ENCODE data around the gene FOXO3. TPM values are rescaled to one million over a fixed set of nuclear protein-coding genes. Genes with fewer than 3 reads are reported as not detected.

FOXO3 gene
- total RNA-seq, 3 donors from 2014 or later (not counting 1 experiment from before 2014, with no cell fraction given): 43.1 to 70.4 (median 51.3) TPM

DNA sequence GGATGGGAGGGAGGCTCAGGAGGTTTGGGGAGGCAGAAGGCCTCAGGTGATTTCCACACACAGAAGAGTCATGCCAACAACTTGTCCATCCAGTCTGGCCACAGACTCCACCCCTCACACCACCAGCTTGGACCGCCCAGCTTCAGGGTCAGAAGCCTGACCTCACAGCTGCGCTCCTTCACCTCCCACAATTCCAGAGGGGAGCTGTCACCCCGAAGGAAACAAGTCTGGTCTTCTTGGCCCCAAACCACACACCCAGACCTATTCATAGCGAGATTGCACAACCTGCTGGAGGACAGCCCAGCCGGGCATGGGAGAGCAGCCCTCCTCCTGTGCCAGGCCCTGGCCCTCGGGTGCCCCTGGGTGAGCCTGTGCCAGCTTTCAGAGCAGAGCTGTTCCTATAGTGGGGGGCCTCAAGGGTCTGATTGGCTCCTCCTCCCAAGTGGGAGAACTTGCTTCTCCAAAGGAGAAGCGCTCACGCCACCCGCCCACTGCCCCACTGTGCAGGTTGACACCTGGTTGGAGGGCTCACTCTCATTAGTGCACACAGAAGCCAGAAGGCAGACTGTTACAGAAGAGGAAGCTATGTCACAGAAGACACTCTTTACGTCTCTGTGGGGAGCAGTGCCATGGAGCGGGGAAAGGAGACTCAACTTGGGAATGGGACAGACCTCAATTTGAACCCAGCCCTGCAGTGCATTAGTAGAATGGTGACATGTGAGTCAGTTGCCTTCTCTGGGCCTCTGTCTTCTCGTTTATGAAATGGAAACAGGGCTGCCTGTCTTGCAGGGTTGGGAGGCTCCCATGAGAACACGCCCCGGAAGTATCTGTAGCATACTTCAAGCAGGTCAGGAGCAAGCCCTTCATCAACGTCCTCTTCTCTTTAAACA is 128.8 kb downstream of the FOXO3 start:
- Mint-ChIP-seq H3K36me3 (no peaks in the 10 kb centered on the region), H3K27me3 (ENCODE audit: low read depth in 2 of 2) (no peaks in the 10 kb centered on the region), H3K27ac (no peak overlapping the region), H3K4me3 (no peak overlapping the region), H3K4me1 (peaks cover 32 to 35% of the 10 kb centered on the region in 2 donors), H3K9me3 (no peaks in the 10 kb centered on the region)
- Histone ChIP-seq H3K27ac (ENCODE audit: low read length) (no peak overlapping the region), H3K36me3 (ENCODE audit: control insufficient read depth, insufficient read depth, low read length) (no peaks in the 10 kb centered on the region), H3K4me1 (ENCODE audit: control insufficient read depth, insufficient read depth, low read length) (peaks cover 14% of the 10 kb centered on the region), H3K4me3 (ENCODE audit: low read length) (no peak overlapping the region), H3K9me3 (ENCODE audit: control insufficient read depth, insufficient read depth, low read length) (no peaks in the 10 kb centered on the region), H3K27me3 (ENCODE audit: control insufficient read depth, insufficient read depth, low read length) (no peaks in the 10 kb centered on the region)
- ATAC-seq: no peak
- intact Hi-C loops (cut with micrococcal nuclease): no loop called here
- 79% methylated on average over 14 of the region's 15 CpGs for whole genome bisulfite sequencing (ENCODE audit: insufficient coverage)
- TF ChIP-seq, protein P1, sequence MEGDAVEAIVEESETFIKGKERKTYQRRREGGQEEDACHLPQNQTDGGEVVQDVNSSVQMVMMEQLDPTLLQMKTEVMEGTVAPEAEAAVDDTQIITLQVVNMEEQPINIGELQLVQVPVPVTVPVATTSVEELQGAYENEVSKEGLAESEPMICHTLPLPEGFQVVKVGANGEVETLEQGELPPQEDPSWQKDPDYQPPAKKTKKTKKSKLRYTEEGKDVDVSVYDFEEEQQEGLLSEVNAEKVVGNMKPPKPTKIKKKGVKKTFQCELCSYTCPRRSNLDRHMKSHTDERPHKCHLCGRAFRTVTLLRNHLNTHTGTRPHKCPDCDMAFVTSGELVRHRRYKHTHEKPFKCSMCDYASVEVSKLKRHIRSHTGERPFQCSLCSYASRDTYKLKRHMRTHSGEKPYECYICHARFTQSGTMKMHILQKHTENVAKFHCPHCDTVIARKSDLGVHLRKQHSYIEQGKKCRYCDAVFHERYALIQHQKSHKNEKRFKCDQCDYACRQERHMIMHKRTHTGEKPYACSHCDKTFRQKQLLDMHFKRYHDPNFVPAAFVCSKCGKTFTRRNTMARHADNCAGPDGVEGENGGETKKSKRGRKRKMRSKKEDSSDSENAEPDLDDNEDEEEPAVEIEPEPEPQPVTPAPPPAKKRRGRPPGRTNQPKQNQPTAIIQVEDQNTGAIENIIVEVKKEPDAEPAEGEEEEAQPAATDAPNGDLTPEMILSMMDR (IDR thresholded peaks at IDR 0.05): no peak
- DNase-seq: no peak

DNA sequence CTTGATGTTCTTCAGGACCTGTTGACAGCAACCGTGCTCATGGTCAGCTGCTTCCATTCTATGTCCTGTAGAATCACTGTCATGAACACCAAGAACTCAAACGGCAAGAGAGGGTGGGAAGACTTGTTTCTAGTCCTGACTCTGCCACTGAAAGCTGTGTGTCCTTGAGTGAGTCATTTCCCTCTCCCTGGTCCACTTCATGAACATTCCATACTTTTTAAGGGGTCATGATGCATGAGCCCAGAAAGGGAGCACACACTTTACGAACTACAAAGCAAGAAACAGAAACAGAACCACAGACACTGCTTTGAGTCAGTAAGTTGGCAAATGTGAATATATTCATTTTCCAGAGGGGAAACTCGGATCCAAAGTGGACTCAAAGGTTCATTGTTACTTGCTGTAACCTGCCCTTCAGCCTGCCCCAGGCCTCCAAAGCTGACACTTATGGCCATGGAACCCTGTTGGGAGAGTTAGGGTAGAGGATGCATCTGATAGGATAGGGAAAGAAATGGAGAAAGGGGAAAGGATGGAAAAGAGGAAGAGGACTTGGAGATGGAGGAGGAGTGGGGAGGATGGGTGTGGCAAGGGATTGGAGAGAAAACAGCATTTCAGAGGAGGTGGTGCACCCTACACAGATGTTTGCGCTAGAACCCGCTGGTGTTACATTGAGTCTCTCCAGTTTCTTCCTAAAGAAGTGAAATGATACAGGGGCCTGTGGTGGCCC is 129.8 kb downstream of the FOXO3 start:
- intact Hi-C loops (cut with micrococcal nuclease): no loop called here
- H3K4me3 Mint-ChIP-seq: no peak overlapping the region

DNA sequence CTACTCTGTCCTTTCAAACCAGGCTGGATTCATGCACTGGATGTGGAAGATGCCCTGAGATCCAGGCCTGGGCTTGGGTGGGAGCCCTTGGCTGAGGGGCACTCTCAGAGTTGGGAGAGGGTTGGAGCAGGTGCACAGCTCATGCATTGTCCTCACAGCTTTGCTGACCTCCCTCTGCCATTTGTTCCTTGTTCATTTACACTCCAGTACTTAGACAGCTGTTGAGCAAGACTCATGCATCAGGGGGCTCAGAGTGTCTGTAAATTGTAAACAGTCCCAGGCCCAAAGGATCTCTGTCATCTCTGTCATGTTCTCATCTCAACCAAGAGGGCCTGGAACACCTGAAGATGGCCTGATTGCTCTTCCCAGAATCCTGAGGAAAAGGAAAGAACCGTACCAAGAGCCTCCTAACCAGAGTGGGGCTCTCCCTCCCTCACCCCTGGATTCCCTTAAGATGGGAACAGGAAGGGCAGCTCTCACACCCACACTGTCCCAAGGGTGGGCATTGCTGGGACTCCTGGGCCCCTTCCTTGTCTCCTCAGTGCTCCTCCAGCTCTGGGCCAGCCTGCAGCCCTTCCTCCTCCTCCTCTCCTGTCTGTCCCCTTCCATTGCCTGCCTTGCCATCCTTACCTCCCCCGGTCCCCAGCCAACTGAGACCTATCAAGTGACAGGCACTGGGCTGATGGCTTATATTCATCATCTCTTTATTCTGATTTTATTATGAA is 132.9 kb downstream of the FOXO3 start:
- H3K4me1 Mint-ChIP-seq: peaks cover 4 to 9% of the 10 kb centered on the region in 2 donors
- Histone ChIP-seq H3K27me3 (ENCODE audit: control insufficient read depth, insufficient read depth, low read length) (no peaks in the 10 kb centered on the region), H3K4me3 (ENCODE audit: low read length) (no peak overlapping the region), H3K36me3 (ENCODE audit: control insufficient read depth, insufficient read depth, low read length) (no peaks in the 10 kb centered on the region), H3K4me1 (ENCODE audit: control insufficient read depth, insufficient read depth, low read length) (no peaks in the 10 kb centered on the region), H3K9me3 (ENCODE audit: control insufficient read depth, insufficient read depth, low read length) (no peaks in the 10 kb centered on the region), H3K27ac (ENCODE audit: low read length) (no peak overlapping the region)
- intact Hi-C loops (cut with micrococcal nuclease): no loop called here
- H3K9me3 Mint-ChIP-seq: no peaks in the 10 kb centered on the region
- H3K4me3 Mint-ChIP-seq: no peak overlapping the region
- no peak for ATAC-seq
- H3K27ac Mint-ChIP-seq: peak overlapping the region in 1 of 2 donors; percentile 69
- WGBS (ENCODE audit: insufficient coverage): 85% methylated on average over 2 of the region's 2 CpGs
- DNase-seq: no peak
- no peaks in the 10 kb centered on the region for H3K27me3 Mint-ChIP-seq (ENCODE audit: low read depth in 2 of 2)
- no peaks in the 10 kb centered on the region for H3K36me3 Mint-ChIP-seq
- TF ChIP-seq, protein P1 (IDR thresholded peaks at IDR 0.05): no peak

More for the DNA sequence above, 129.8 kb downstream of the FOXO3 start:
- no peaks in the 10 kb centered on the region for H3K27me3 Mint-ChIP-seq (ENCODE audit: low read depth in 2 of 2)
- Histone ChIP-seq H3K4me1 (ENCODE audit: control insufficient read depth, insufficient read depth, low read length) (peaks cover 8% of the 10 kb centered on the region), H3K4me3 (ENCODE audit: low read length) (no peak overlapping the region), H3K9me3 (ENCODE audit: control insufficient read depth, insufficient read depth, low read length) (no peaks in the 10 kb centered on the region), H3K36me3 (ENCODE audit: control insufficient read depth, insufficient read depth, low read length) (no peaks in the 10 kb centered on the region), H3K27ac (ENCODE audit: low read length) (no peak overlapping the region), H3K27me3 (ENCODE audit: control insufficient read depth, insufficient read depth, low read length) (no peaks in the 10 kb centered on the region)
- DNase-seq: no peak
- H3K36me3 Mint-ChIP-seq: no peaks in the 10 kb centered on the region
- H3K27ac Mint-ChIP-seq: peak overlapping the region in 1 of 2 donors; percentile 17
- no peaks in the 10 kb centered on the region for H3K9me3 Mint-ChIP-seq
- 95% methylated on average over 6 of the region's 6 CpGs for WGBS (ENCODE audit: insufficient coverage)
- H3K4me1 Mint-ChIP-seq: peaks cover 23 to 25% of the 10 kb centered on the region in 2 donors
- TF ChIP-seq, protein P1 (IDR thresholded peaks at IDR 0.05): no peak
- no peak for ATAC-seq
